Breast epithelium (tissue), 3 donors: ENCODE data around the gene STK17A.

Experiments
- POLR2A ChIP-seq: fragments of 450-650 bp; IDR thresholded peaks from one replicate; pipeline ENCODE4 v1.6.1; 2016; ENCODE audit warnings: antibody characterized with exemption, mild to moderate bottlenecking, moderate library complexity
- POLR2AphosphoS5 ChIP-seq, 3 donors: sonication (generic); formaldehyde crosslinking; IDR thresholded peaks; one replicate each; pipeline ENCODE4 v1.6.1; 2017; ENCODE audit warnings: antibody characterized with exemption in 3 of 3
- TF ChIP-seq, protein P1 (sequence below), 3 donors: fragments of 450-650 bp; IDR thresholded peaks; one replicate each; pipeline ENCODE4 v1.5.1; 2016 to 2017; ENCODE audit warnings: antibody characterized with exemption in 3 of 3, mild to moderate bottlenecking in 3 of 3, moderate library complexity in 3 of 3

DNA sequence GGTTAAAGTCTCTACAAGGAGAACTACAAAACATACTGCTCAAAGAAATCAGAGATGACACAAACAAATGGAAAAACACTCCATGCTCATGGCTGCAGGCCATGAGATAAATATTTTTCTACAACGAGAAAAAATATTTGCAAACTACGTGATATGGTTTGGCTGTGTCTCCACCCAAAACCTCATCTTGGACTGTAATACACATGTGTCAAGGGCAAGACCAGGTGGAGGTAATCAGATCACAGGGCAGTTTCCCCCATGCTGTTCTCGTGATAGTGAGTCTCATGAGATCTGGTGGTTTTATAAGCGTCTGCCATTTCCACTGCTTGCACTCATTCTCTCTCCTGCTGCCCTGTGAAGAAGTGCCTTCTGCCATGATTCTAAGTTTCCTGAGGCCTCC, 88.6 kb downstream of the STK17A start:
- no peak for TF ChIP-seq POLR2A
- TF ChIP-seq, protein P1, sequence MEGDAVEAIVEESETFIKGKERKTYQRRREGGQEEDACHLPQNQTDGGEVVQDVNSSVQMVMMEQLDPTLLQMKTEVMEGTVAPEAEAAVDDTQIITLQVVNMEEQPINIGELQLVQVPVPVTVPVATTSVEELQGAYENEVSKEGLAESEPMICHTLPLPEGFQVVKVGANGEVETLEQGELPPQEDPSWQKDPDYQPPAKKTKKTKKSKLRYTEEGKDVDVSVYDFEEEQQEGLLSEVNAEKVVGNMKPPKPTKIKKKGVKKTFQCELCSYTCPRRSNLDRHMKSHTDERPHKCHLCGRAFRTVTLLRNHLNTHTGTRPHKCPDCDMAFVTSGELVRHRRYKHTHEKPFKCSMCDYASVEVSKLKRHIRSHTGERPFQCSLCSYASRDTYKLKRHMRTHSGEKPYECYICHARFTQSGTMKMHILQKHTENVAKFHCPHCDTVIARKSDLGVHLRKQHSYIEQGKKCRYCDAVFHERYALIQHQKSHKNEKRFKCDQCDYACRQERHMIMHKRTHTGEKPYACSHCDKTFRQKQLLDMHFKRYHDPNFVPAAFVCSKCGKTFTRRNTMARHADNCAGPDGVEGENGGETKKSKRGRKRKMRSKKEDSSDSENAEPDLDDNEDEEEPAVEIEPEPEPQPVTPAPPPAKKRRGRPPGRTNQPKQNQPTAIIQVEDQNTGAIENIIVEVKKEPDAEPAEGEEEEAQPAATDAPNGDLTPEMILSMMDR (IDR thresholded peaks at IDR 0.05), result no peak
- TF ChIP-seq POLR2AphosphoS5 (IDR thresholded peaks at IDR 0.05), result no peak
